IPS-15b (cell line): ENCODE results near the gene WNK2.
A peak's percentile ranks its signal among the peaks of the same experiment; 100 is the strongest.
"Not testable (repeated sequence)": the region's sequence is repeated elsewhere in the genome, so short reads cannot be mapped to it uniquely, and the experiment has no call there.

ENCODE experiments used
- H3K27me3 ChIP-seq: one replicate; pipeline ENCODE4 v1.6.1; 2013; ENCODE audit warnings: low read length; ENCODE audit not compliant: control insufficient read depth, insufficient read depth
- H3K36me3 ChIP-seq: one replicate; pipeline ENCODE4 v1.6.1; 2013; ENCODE audit warnings: low read length; ENCODE audit not compliant: control insufficient read depth, insufficient read depth
- H3K4me1 ChIP-seq: one replicate; pipeline ENCODE4 v1.6.1; 2013; ENCODE audit warnings: mild to moderate bottlenecking, low read length; ENCODE audit not compliant: control insufficient read depth, insufficient read depth
- H3K4me3 ChIP-seq: one replicate; pipeline ENCODE4 v1.5.1; 2013; ENCODE audit warnings: low read depth, low read length
- H3K9ac ChIP-seq: one replicate; pipeline ENCODE4 v1.6.1; 2013; ENCODE audit warnings: low read depth, mild to moderate bottlenecking, low read length
- H3K9me3 ChIP-seq: one replicate; pipeline ENCODE4 v1.6.1; 2013; ENCODE audit warnings: mild to moderate bottlenecking, low read length; ENCODE audit not compliant: control insufficient read depth, insufficient read depth

Gene WNK2

DNA sequence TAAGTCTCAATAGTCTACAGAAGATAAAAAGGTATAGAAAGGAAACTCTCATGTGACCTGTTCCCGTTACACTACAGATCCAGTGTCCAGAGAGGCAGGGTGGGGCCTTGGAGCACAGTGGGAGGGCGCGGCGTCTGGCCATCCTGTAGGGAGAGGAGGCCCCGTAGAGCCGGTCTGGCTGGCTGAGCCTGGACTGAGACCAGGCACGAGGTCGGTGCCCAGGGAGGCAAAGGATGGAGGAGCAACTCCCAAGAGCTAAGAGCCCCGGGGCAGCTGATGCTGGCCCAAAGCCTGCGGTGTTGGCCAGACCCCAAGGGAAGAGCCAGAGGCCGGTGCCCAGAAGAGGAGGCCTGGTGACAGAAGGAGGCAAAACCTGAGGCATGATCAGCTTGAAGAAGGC, 158.5 kb downstream of the WNK2 start:
- Histone ChIP-seq H3K9me3 (peaks cover 24% of the 10 kb centered on the region), H3K4me1 (peaks cover 10% of the 10 kb centered on the region), H3K36me3 (peaks cover 19% of the 10 kb centered on the region)
- H3K4me3 ChIP-seq, H3K9ac ChIP-seq, H3K27me3 ChIP-seq: not testable (repeated sequence)

DNA sequence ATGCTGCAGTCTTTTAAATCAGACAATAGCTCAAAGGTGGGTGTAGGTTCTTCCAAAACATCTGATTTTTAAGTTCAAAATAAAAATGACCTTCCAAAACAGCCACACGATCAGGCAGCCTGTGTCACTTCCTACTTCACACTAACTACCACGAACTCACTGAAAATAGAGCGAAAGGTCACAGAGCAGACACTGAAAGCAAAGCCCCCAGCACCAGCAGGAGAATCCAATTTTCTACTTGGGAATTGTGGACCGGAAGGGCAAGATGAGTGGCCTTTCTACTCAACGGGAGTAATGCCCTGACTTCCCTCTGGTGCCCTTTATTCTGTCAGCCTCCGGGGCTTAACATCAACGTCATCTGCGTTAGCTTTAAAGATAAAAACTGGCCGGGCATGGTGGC, 159.7 kb downstream of the WNK2 start:
- peaks cover 16% of the 10 kb centered on the region for H3K36me3 ChIP-seq
- H3K27me3 ChIP-seq: no peaks in the 10 kb centered on the region
- H3K9ac ChIP-seq: no peak overlapping the region
- H3K9me3 ChIP-seq: peaks cover 19% of the 10 kb centered on the region
- peaks cover 10% of the 10 kb centered on the region for H3K4me1 ChIP-seq
- peak overlapping the region; percentile 26 for H3K4me3 ChIP-seq

DNA sequence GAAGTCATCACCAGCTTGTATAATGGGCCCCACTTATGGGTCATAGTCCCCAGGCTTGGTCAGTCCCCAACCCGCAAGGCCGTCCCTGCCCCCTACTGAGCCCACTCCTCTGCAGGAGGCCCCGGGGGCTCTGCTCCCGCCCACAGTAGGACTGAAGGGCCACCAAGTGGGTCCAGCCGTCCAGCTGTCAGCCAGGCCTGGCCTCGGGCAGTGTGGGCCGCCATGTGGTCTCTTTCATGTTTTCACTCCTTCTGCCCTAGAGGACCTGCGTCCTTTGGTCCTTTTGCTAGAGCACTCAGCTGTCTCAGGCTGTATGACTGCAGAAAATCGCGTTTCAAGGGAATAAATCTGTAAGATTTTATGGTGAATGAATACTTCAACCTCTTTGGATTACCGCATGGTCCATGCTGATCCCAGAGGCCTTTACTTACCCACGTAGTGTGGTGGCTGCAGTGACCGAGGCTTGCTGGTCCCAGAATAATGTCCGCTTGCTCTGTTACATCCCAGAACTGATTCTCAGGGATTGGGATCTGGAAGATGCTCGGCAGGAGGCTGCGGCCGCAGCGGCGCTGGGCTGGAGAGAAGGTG, 161.8 kb downstream of the WNK2 start:
- Histone ChIP-seq H3K4me3 (peak overlapping the region; percentile 48), H3K4me1 (peaks cover 10% of the 10 kb centered on the region), H3K9ac (peak overlapping the region; percentile 89), H3K27me3 (no peaks in the 10 kb centered on the region), H3K9me3 (no peaks in the 10 kb centered on the region), H3K36me3 (peaks cover 8% of the 10 kb centered on the region)

DNA sequence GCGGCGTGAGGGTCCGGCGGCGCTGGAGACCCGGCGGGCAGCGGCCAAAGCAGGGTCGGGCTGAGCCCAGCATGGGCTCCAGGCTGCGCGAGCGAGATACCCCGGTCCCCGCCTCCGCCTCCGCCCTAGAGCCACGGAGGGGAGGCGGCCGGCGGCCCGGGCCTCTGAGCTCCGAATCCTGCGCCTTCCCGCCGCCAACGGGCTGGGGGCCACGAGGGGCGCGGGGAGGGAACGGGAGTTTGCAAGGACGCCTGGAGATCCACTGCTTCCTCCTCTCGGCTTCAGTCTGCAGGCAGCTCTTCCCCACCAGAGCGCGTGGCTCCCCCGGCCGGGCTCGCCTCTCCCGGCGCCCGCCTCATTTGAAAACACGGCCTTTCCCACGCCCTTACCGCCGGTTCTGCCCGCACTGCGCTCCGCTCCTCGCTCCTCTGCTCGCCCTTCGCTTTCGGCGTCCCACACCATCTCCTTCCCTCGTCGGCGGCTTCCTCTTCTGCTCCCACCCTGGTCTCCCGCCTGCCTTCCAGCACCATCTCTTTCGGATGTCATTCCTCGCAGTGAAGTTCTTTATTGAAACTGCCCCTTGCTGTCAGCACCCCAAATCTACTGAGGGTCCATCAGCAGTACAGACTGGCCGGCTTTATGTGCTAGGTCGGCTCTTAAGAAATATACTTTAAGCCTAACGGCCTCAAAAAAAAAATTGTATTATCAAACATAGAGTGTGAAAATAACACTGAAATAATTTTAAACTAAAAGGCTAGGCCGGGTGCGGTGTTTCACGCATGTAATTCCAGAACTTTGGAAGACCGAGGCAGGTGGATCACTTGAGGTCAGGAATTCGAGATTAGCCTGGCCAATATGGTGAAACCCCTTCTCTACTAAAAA, 162.5 kb downstream of the WNK2 start:
- peak overlapping the region; percentile 48 for H3K4me3 ChIP-seq
- peaks cover 11% of the 10 kb centered on the region for H3K36me3 ChIP-seq
- no peaks in the 10 kb centered on the region for H3K27me3 ChIP-seq
- H3K9ac ChIP-seq: peak overlapping the region; percentile 89
- H3K4me1 ChIP-seq: peaks cover 10% of the 10 kb centered on the region
- no peaks in the 10 kb centered on the region for H3K9me3 ChIP-seq

DNA sequence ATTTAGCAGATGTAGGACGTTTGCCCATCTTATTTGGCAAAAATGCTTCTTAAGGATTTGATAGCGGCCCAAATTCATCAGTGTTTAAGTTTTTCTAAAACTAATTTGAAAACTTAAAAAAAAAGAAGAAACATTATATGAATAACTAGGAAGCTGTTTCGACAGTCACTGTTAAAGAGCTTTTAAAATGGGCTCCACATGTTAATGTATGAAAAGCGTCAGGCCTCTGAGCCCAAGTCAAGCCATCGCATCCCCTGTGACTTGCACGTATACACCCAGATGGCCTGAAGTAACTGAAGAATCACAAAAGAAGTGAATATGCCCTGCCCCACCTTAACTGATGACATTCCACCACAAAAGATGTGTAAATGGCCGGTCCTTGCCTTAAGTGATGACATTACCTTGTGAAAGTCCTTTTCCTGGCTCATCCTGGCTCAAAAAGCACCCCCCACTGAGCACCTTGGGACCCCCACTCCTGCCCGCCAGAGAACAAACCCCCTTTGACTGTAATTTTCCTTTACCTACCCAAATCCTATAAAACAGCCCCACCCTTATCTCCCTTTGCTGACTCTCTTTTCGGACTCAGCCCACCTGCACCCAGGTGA, 163.5 kb downstream of the WNK2 start:
- H3K27me3 ChIP-seq, H3K9me3 ChIP-seq: not testable (repeated sequence)
- Histone ChIP-seq H3K36me3 (peaks cover 11% of the 10 kb centered on the region), H3K4me3 (peak overlapping the region; percentile 48), H3K4me1 (peaks cover 10% of the 10 kb centered on the region), H3K9ac (peak overlapping the region; percentile 89)

DNA sequence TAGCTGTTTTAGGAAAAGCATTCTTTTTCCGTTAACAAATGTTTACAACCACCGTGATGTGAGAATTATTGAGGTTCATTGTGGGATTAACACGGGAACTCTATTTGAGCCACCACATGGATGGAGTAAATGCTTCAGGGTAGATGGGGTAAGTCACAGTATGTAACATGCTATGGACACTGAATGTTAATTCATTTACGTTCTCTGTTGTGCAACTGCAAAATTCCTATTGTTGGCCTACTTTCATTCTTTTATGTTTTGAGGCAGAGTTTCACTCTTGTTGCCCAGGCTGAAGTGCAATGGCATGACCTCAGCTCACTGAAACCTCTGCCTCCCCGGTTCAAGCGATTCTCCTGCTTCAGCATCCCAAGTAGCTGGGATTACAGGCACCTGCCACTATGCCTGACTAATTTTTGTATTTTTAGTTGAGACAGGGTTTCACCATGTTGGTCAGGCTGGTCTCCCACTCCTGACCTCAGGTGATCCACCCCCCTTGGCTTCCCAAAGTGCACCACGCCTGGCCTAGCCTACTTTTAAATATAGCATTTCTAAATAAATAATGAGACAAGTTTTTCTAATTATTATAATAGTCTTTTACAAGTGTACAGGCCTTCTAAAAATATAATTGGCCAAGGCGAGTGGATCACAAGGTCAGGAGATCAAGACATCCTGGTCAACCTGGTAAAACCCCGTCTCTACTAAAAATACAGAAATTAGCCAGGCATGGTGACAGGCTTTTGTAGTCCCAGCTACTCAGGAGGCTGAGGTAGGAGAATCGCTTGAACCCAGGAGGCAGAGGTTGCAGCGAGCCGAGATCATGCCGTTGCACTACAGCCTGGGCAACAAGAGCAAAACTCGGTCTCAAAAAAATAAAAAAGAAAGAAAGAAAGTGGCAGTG, 169.7 kb downstream of the WNK2 start:
- Histone ChIP-seq H3K36me3 (peaks cover 15% of the 10 kb centered on the region), H3K4me1 (peaks cover 21% of the 10 kb centered on the region), H3K4me3 (peak overlapping the region; percentile 55), H3K9ac (peak overlapping the region; percentile 71)
- not testable (repeated sequence) for H3K27me3 ChIP-seq, H3K9me3 ChIP-seq

DNA sequence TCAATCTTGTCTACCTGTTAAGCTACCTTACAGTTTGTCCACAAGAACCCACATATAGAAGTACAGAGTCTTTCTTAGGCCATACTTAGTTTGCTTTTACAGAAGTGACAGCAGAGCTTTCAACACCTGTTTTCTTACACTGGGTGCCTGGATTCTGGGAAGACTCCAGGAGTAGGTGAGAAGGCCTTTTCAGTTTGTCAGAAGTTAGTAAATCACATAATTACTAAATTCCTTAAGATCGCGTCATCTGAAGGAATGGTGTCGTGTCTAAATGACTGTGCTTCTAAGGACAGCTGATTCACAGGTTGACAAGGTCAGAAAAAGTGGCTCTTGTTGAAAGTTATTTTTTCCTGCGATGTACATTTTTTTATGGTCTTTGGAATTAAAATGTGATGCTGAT, 170.5 kb downstream of the WNK2 start:
- Histone ChIP-seq H3K9me3 (no peaks in the 10 kb centered on the region), H3K4me1 (peaks cover 21% of the 10 kb centered on the region), H3K27me3 (no peaks in the 10 kb centered on the region), H3K36me3 (peaks cover 15% of the 10 kb centered on the region), H3K9ac (no peak overlapping the region), H3K4me3 (peak overlapping the region; percentile 24)

DNA sequence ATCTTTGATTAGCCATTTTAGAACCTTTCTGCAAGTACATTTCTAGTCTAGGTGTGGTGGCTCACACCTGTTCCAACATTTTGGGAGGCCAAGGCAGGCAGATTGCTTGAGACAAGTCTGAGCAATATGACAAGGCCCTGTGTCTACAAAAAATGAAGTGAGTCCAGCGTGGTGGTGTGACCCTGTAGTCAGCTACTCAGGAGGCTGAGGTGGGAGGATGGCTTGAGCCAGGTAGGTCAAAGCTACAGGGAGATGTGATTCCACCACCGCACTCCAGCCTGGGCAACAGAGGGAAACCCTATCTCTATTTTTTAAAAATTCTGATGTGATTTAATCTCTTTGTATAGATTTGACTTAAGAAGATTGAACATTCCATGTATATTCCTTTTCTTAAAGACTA, 171.9 kb downstream of the WNK2 start:
- peaks cover 21% of the 10 kb centered on the region for H3K4me1 ChIP-seq
- H3K9me3 ChIP-seq: no peaks in the 10 kb centered on the region
- no peak overlapping the region for H3K4me3 ChIP-seq
- H3K9ac ChIP-seq: no peak overlapping the region
- peaks cover 13% of the 10 kb centered on the region for H3K36me3 ChIP-seq
- no peaks in the 10 kb centered on the region for H3K27me3 ChIP-seq

DNA sequence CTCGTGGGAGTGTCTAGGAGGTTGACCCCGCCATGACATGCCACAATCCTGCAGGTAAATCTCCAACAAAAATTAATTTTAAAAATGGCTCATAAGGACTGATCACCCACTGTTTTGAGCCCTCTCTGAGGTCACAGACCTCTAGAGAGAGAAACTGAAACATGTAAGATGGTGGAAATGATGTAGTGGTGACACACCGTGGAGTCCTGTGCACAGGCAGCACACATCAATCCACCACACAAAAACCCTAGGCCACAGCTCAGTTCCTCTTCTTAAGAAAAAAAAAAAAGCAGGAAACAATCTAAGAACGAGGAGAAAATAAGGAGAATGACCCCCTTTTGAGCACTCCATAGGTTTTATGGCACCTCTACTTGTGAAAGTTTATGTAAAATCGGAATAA, 173.7 kb downstream of the WNK2 start:
- Histone ChIP-seq H3K9me3 (peaks cover 4% of the 10 kb centered on the region), H3K27me3 (no peaks in the 10 kb centered on the region), H3K36me3 (peaks cover 10% of the 10 kb centered on the region), H3K4me3 (no peak overlapping the region), H3K4me1 (peaks cover 21% of the 10 kb centered on the region), H3K9ac (no peak overlapping the region)

DNA sequence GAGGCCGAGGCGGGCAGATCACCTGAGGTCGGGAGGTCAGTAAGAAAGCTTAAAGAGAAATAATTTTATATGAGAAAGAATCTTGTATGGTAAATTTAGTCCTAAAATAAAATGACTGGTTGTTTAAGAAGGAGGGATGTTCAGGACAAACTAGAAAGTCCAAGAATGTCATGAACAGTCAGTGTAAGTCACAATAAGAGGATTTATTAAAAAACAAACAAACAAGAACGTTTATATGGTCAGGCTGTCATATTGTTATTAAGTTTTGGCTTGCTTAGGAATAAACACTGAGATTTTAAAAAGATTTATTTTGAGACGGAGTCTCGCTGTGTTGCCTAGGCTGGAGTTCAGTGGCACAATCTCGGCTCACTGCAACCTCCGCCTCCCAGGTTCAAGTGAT, 176.0 kb downstream of the WNK2 start:
- not testable (repeated sequence) for H3K36me3 ChIP-seq

DNA sequence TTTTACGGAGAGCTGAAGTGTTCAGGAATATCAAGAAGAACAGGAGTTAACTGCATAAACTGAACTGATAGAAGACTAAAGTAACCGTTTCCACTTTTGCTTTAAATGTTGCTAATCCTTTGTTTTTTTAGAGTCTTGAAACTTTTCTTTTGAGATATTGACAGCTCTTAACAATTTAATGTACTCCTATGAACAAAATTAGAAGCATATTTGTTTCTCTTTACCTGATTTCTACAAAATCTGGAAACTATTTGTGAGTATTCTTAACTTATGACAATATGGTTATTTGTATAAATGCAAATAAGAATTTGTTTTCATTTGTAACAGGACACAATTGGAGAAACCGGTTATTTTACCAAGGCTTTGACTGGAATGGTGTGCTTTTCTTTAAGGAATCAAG, 178.1 kb downstream of the WNK2 start:
- Histone ChIP-seq H3K9ac (no peak overlapping the region), H3K9me3 (peaks cover 4% of the 10 kb centered on the region), H3K27me3 (no peaks in the 10 kb centered on the region), H3K4me1 (peaks cover 3% of the 10 kb centered on the region), H3K36me3 (peaks cover 1% of the 10 kb centered on the region), H3K4me3 (no peak overlapping the region)

More for the DNA sequence above, 176.0 kb downstream of the WNK2 start:
- not testable (repeated sequence) for H3K27me3 ChIP-seq, H3K4me1 ChIP-seq, H3K9me3 ChIP-seq, H3K9ac ChIP-seq, H3K4me3 ChIP-seq
